SK-MEL-5 (cell line): ENCODE data around the gene TMLHE. TPM values are rescaled to one million over a fixed set of nuclear protein-coding genes. Genes with fewer than 3 reads are reported as not detected.
"Not testable (repeated sequence)": the region's sequence is repeated elsewhere in the genome, so short reads cannot be mapped to it uniquely, and the experiment has no call there.

Experiments used
- DNase-seq: peaks from one replicate; pipeline ENCODE4 v3.0.0-alpha.2; 2016; ENCODE audit warnings: low read depth, low spot score
- in situ Hi-C: cut with HindIII; loops from 2 replicates; pipeline ENCODE4 v1.10.0; 2016; ENCODE audit warnings: low sequenced_read_pairs, high pct_unique_total_duplicates, low pct_unique_long_range_greater_than_20kb
- small RNA-seq, 2 experiments: library from RNA; depleted of rRNA; stranded (forward); fragments of <200 nt; gene quantifications; one replicate each; pipeline ENCODE3, GENCODE V24; 2014
- total RNA-seq: library from RNA; depleted of rRNA; stranded (reverse); fragments of >200 nt; shearing (Covaris generic); gene quantifications from 2 replicates; pipeline ENCODE4 v1.2.3, GENCODE V29; 2014; rRNA removed

The TMLHE gene
- total RNA-seq, 1 experiment from 2014 or later = 13.9 TPM

- DNase-seq = no peak
- in situ Hi-C loops = no loop called here
These were observed 76.9 kb downstream of the TMLHE start for GRCh38 chrX:155535866-155536265.

- peak; percentile 37 for DNase-seq
- in situ Hi-C loops = no loop called here
These were observed 78.0 kb downstream of the TMLHE start for GRCh38 chrX:155534800-155535199.

- DNase-seq, in situ Hi-C loops: not testable (repeated sequence)
These were observed 85.7 kb downstream of the TMLHE start for GRCh38 chrX:155527023-155527422.

- in situ Hi-C loops = no loop called here
- no peak for DNase-seq
These were observed 98.5 kb downstream of the TMLHE start for GRCh38 chrX:155514225-155514624.

GRCh38 chrX:155505296-155505695 lies 107.5 kb downstream of the TMLHE start:
- no peak for DNase-seq
- in situ Hi-C loops = no loop called here

GRCh38 chrX:155495134-155495533 lies 117.6 kb downstream of the TMLHE start:
- DNase-seq, in situ Hi-C loops: not testable (repeated sequence)

GRCh38 chrX:155491421-155491820 lies 121.3 kb downstream of the TMLHE start:
- DNase-seq, in situ Hi-C loops: not testable (repeated sequence)

- DNase-seq, in situ Hi-C loops: not testable (repeated sequence)
These were observed 135.6 kb downstream of the TMLHE start for GRCh38 chrX:155477136-155477535.

- in situ Hi-C loops, DNase-seq: not testable (repeated sequence)
These were observed 146.3 kb downstream of the TMLHE start for GRCh38 chrX:155466269-155466938.

- in situ Hi-C loops, DNase-seq: not testable (repeated sequence)
These were observed 152.3 kb downstream of the TMLHE start for GRCh38 chrX:155460501-155460900.

- DNase-seq, in situ Hi-C loops: not testable (repeated sequence)
These were observed 154.3 kb downstream of the TMLHE start, which contains the start of gene F8A3 for GRCh38 chrX:155458471-155458870. TSS of gene F8A3 (minus strand) at chrX:155458620. CDS start at chrX:155458600, 20 bp downstream.

- DNase-seq, in situ Hi-C loops: not testable (repeated sequence)
These were observed 154.8 kb downstream of the TMLHE start for GRCh38 chrX:155457761-155458447.

- DNase-seq = no peak
- in situ Hi-C loops = no loop called here
These were observed 171.7 kb downstream of the TMLHE start for GRCh38 chrX:155441097-155441496.

Small RNA genes lying within 50 kb of the gene (small RNA-seq; reads per million reads assigned to genes)
- 0 reads per million in 2 experiments for gene MIR1184-3

Other genes starting within 250 kb of the TMLHE start
- gene F8A2, start 230.9 kb downstream of the TMLHE start, total RNA-seq = not detected in 2 replicates
- 1.6 and 1.8 TPM in 2 replicates for gene F8A3, start 154.3 kb downstream of the TMLHE start, total RNA-seq
- 0.19 and 0.26 TPM in 2 replicates for gene SPRY3, start 366 bp downstream of the TMLHE start, total RNA-seq